GM21786 (cell line): ENCODE results near the gene GLP2R.
"Not testable (repeated sequence)": the region's sequence is repeated elsewhere in the genome, so short reads cannot be mapped to it uniquely, and the experiment has no call there.

ENCODE experiments used
- ATAC-seq: cut with Tn5 transposase; IDR thresholded peaks from one replicate; pipeline ENCODE4 v1.9.1; 2021; ENCODE audit not compliant: unreplicated experiment

Gene GLP2R

DNA sequence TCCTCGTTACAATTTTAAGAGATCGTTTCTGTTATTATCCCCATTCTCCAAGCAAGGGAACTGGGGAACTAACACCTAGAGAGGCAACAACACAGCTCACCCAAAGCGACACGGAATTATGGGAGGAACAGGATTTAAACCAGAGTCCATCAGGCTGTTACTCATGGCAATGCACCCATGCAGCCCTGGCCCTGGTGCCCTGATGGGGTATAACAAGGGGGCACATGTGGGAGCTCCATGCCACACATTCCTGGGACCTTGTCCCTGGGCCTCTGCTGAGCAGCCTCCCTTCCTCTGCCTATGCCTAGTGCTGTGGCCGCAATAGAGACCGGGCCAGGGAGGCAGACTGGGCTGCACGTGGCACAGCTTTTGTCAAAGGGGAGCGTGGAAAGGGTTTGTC is 92.6 kb downstream of the GLP2R start:
- ATAC-seq, result no peak

DNA sequence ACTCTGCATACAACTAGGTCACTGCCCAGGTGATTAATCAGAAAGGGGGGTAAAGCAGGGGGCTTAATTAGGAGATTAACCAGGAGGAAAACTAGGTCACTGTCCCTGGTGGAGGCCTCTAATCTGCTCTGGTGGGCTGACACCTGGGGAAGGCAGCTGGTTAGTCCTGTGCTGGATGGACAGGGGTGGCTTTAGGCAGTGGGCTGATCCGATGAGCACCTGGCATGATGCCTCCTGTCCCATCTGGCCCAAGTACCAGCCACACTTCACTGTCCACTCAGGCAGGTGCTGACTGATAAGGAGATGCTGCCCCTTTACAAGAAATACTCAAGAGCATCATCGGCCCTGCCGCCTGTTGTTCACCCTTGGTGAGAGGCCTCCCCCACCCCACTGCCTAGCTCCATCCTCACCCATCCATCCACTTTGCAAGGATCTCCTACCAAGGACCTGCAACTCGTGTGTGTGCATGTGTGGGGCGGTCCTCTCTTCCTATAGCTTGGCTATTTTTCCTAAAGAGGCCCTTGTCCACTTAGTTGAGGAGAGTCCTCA is 93.2 kb downstream of the GLP2R start:
- no peak for ATAC-seq

GRCh38 chr17:9921216-9921615 is 95.5 kb downstream of the GLP2R start:
- ATAC-seq, result not testable (repeated sequence)

GRCh38 chr17:9922012-9922848 is 96.5 kb downstream of the GLP2R start:
- ATAC-seq, result no peak

DNA sequence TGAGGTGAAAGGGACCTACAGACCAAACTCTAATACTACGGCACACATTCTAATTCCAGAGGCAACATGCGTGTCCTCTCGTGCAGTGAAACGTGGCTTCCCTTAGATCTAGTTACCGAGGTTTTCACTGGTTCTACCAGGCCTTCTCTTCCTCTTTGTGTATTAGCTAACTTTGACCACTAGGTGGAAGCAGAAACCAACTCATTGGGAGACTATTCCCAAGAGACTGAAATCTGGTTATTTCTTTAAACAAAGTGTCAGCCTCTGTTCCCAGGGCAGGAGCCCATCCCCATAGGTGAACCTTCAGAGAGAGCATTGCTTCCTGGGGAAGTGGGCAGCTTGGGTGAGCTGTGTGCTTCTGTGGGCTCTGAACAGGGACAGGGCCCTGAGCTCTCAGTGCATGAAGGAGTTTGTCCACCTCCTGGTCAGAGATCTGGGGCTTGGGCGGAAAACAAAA is 99.0 kb downstream of the GLP2R start:
- ATAC-seq, result peak; percentile 56

DNA sequence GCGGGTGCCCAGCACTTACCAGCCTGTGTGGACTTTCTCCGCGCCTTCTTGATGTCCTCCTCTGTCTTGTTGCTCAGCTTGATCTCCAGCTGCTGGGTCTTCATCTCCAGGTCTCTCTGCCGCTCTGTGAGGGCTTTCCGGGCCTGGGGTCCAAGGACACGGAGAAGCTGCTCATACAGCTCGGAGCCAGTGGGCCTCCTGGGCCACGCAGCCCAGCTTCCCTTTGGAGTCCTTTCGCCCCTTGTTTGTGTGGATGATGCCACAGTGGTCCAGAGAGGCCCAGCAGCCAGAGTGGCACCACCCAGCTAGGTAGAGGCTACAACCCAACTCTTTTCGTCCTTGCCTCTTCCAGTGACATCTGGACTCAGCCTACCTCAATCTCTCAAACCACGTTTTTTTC is 99.7 kb downstream of the GLP2R start:
- ATAC-seq, result no peak

GRCh38 chr17:9926150-9926804 is 100.6 kb downstream of the GLP2R start:
- ATAC-seq, result no peak

- no peak for ATAC-seq
These were observed 103.0 kb downstream of the GLP2R start for GRCh38 chr17:9928601-9929333.

- no peak for ATAC-seq
These were observed 104.1 kb downstream of the GLP2R start for GRCh38 chr17:9929871-9930270.

DNA sequence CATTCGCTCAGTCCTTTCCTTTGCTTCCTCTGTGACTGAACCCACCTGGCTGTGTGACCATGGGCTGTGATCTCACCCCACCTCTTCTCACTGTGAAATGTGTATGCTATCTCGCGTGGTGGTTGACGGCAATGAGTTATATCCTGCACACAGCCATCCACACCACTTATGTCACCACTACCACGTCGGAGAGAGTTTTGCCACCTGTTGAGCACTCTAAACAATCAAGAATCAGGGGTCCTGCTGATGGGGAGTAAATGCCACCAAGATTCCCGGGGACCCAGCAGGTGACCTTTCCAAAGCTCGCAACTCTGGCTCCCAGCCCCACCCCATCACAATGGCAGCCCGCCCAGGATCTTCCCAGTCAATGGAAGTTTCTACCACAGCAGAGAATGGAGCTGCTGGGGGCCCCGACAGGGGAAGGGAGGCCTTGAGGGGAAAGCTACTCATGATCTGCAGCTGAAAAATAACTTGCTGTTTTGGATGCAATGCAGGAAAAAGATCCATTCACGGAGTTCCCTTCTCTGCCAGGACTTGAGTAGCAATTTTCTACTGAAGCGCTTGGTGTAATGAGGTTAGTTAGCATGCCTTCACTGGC is 105.5 kb downstream of the GLP2R start:
- ATAC-seq, result no peak

GRCh38 chr17:9932491-9932890 is 106.8 kb downstream of the GLP2R start:
- ATAC-seq, result no peak

- no peak for ATAC-seq
These were observed 108.6 kb downstream of the GLP2R start for GRCh38 chr17:9934331-9934730.

GRCh38 chr17:9935408-9935807 is 109.7 kb downstream of the GLP2R start:
- ATAC-seq, result no peak

GRCh38 chr17:9936095-9936494 is 110.4 kb downstream of the GLP2R start:
- ATAC-seq, result no peak

GRCh38 chr17:9937241-9937761 is 111.6 kb downstream of the GLP2R start:
- no peak for ATAC-seq

DNA sequence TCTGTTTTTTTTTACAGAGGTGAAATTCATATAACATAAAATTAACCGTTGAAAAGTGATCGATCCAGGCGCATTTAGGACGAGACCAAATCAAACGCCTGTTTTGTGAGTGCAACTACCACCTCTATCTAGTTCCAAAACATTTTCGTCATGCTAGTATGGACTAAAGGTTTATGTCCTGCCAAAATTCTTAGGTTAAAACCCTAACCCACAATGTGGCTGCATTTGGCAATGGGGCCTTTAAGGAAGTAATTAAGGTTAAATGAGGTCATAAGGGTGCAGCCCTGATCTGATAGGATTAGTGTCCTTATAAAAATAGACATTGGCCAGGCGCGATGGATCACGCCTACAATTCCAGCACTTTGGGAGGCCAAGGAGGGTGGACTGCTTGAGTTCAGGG is 112.2 kb downstream of the GLP2R start:
- no peak for ATAC-seq

DNA sequence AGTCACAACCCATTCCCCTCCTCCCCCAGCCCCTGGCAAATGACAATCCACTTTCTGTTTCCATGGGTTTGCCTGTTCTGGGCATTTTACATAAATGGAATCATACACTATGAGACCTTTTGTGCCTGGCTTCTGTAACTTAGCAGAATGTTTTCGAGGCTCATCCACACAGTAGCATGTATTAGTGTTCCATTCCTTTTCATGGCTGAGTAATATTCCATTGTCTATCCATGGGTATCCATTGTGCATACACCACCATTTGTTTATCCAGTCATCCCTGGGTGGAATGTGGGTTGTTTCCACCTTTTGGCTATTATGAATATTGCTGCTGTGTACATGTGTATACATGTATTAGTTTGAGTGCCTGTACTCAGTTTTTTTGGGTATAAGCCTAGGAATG is 113.0 kb downstream of the GLP2R start:
- no peak for ATAC-seq

DNA sequence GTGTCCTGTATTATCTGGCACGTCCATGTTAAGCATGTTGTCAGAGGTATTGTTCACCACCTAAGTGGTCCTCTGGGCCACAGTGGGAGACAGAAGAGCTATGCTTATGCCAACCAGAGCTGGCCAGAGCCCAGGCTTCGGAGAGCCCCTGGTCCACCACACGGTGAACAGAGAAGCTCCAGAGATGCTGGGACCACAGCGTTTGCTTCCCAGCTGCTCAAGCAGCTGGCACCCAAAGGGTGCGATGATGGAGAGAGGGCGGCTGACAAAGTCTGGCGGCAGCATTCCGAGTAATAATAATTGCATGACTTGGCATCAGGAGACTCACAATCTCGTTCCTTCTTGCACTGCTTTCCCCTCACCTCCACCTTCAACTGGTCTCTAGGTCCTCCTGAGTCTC is 115.1 kb downstream of the GLP2R start:
- ATAC-seq, result no peak

DNA sequence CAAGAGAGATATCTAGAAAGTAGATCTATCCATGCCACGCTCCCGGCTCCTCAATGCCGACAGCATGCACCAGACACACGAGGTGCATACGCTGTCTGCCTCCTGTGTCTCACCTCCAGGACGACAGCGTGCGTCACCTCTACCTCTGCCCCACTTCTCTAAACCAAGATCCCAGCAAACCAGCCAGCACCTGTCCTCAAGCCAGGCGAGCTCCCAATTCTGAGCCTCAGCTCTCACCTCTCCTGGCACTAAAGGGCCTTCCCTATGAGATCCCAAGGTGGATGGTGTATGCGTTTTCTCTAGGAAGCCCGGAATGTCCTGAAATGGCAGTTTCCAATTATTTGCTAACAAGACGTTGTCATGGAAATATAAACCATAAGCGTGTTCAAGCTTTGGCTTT is 115.6 kb downstream of the GLP2R start:
- no peak for ATAC-seq
